Loucy (cell line): ENCODE data around the gene LRRC43.

Experiments used
- H2AFZ ChIP-seq: fragments of 200-600 bp; sonication (generic); 2 replicates; pipeline ENCODE4 v1.6.0; 2016; ENCODE audit warnings: antibody characterized with exemption, mild to moderate bottlenecking, low read length, moderate library complexity
- H3F3A ChIP-seq: fragments of 200-600 bp; 2 replicates; pipeline ENCODE4 v1.6.0; 2016; ENCODE audit warnings: antibody characterized with exemption, low read depth, mild to moderate bottlenecking
- H3K27me3 ChIP-seq: fragments of 200-600 bp; sonication (generic); 2 replicates; pipeline ENCODE4 v1.6.1; 2014; ENCODE audit warnings: low read length, mild to moderate bottlenecking; ENCODE audit not compliant: insufficient read depth, poor library complexity, severe bottlenecking
- H3K36me3 ChIP-seq: fragments of 200-600 bp; sonication (generic); 2 replicates; pipeline ENCODE4 v1.6.1; 2016; ENCODE audit warnings: low read length; ENCODE audit not compliant: insufficient read depth
- H3K4me1 ChIP-seq: fragments of 200-600 bp; sonication (generic); 2 replicates; pipeline ENCODE4 v1.5.1; 2014; ENCODE audit warnings: low read length, mild to moderate bottlenecking; ENCODE audit not compliant: insufficient read depth, poor library complexity, severe bottlenecking
- H3K4me2 ChIP-seq: fragments of 200-600 bp; sonication (generic); 2 replicates; pipeline ENCODE4 v1.6.0; 2014; ENCODE audit warnings: antibody characterized with exemption, low read length, low read depth, mild to moderate bottlenecking; ENCODE audit not compliant: poor library complexity, severe bottlenecking
- H3K4me3 ChIP-seq: fragments of 200-600 bp; sonication (generic); 2 replicates; pipeline ENCODE4 v1.5.1; 2014; ENCODE audit warnings: low read length, mild to moderate bottlenecking, mixed read lengths; ENCODE audit not compliant: poor library complexity, severe bottlenecking
- H3K79me2 ChIP-seq: fragments of 200-600 bp; sonication (generic); 2 replicates; pipeline ENCODE4 v1.6.1; 2014; ENCODE audit warnings: low read length; ENCODE audit not compliant: insufficient read depth
- H3K9ac ChIP-seq: fragments of 200-600 bp; sonication (generic); 2 replicates; pipeline ENCODE4 v1.6.0; 2014; ENCODE audit warnings: mild to moderate bottlenecking, low read depth, low read length, moderate library complexity; ENCODE audit not compliant: poor library complexity, severe bottlenecking
- H3K9me2 ChIP-seq: fragments of 200-600 bp; sonication (generic); replicated peaks from 2 replicates; pipeline ENCODE4 v1.6.1; 2016; ENCODE audit warnings: low read depth, low read length, mixed read lengths
- H3K9me3 ChIP-seq: fragments of 200-600 bp; sonication (generic); 2 replicates; pipeline ENCODE4 v1.6.1; 2014; ENCODE audit warnings: mild to moderate bottlenecking, antibody characterized with exemption, low read length, low read depth; ENCODE audit not compliant: insufficient read depth
- H4K20me1 ChIP-seq: fragments of 200-600 bp; sonication (generic); 2 replicates; pipeline ENCODE4 v1.6.0; 2014; ENCODE audit warnings: antibody characterized with exemption, low read length, mild to moderate bottlenecking; ENCODE audit not compliant: insufficient read depth, poor library complexity, severe bottlenecking
- CTCF ChIP-seq: fragments of 200-600 bp; sonication (generic); conservative IDR thresholded peaks from 2 replicates; pipeline ENCODE4 v1.5.1; 2014; ENCODE audit warnings: mild to moderate bottlenecking, antibody characterized with exemption, low read length
- EZH2phosphoT487 ChIP-seq: fragments of 200-600 bp; IDR thresholded peaks from 2 replicates; pipeline ENCODE4 v1.6.1; 2018; ENCODE audit warnings: antibody characterized with exemption, mild to moderate bottlenecking, moderate library complexity, borderline replicate concordance

Gene LRRC43

GRCh38 chr12:122144885-122145284 lies 38.0 kb upstream of the LRRC43 start:
- H3K4me3 ChIP-seq, result no peak overlapping the region
- H2AFZ ChIP-seq, result no peak overlapping the region
- no peaks in the 10 kb centered on the region for H3K4me1 ChIP-seq
- no peak overlapping the region for H3K9ac ChIP-seq
- no peaks in the 10 kb centered on the region for H3K79me2 ChIP-seq
- H3K36me3 ChIP-seq, result peaks cover 18% of the 10 kb centered on the region; the same call in 1 of the 2 replicates
- no peaks in the 10 kb centered on the region for H4K20me1 ChIP-seq
- no peaks in the 10 kb centered on the region for H3K27me3 ChIP-seq
- no peak for TF ChIP-seq CTCF
- TF ChIP-seq EZH2phosphoT487, result no peak
- no peaks in the 10 kb centered on the region for H3K9me2 ChIP-seq
- H3K4me2 ChIP-seq, result no peak overlapping the region
- H3K9me3 ChIP-seq, result no peaks in the 10 kb centered on the region
- H3F3A ChIP-seq, result no peaks in the 10 kb centered on the region

- peaks cover 18% of the 10 kb centered on the region; the same call in 1 of the 2 replicates for H3K36me3 ChIP-seq
- H3K4me1 ChIP-seq, result no peaks in the 10 kb centered on the region
- no peaks in the 10 kb centered on the region for H3K27me3 ChIP-seq
- no peak overlapping the region for H3K4me2 ChIP-seq
- TF ChIP-seq CTCF, result no peak
- TF ChIP-seq EZH2phosphoT487, result no peak
- no peaks in the 10 kb centered on the region for H4K20me1 ChIP-seq
- no peaks in the 10 kb centered on the region for H3K9me3 ChIP-seq
- no peak overlapping the region for H2AFZ ChIP-seq
- H3K79me2 ChIP-seq, result no peaks in the 10 kb centered on the region
- H3K4me3 ChIP-seq, result no peak overlapping the region
- no peaks in the 10 kb centered on the region for H3K9me2 ChIP-seq
- no peak overlapping the region for H3K9ac ChIP-seq
- H3F3A ChIP-seq, result no peaks in the 10 kb centered on the region
Observed at GRCh38 chr12:122145505-122146330, 37.2 kb upstream of the LRRC43 start.

- Histone ChIP-seq H3K9ac (no peak overlapping the region), H3F3A (no peaks in the 10 kb centered on the region), H4K20me1 (no peaks in the 10 kb centered on the region), H3K9me2 (no peaks in the 10 kb centered on the region), H3K4me2 (no peak overlapping the region), H3K79me2 (no peaks in the 10 kb centered on the region), H3K4me1 (no peaks in the 10 kb centered on the region), H3K4me3 (no peak overlapping the region), H3K9me3 (no peaks in the 10 kb centered on the region), H2AFZ (no peak overlapping the region), H3K36me3 (peaks cover 4% of the 10 kb centered on the region; the same call in 1 of the 2 replicates), H3K27me3 (no peaks in the 10 kb centered on the region)
- no peak for TF ChIP-seq EZH2phosphoT487
- no peak for TF ChIP-seq CTCF
Observed at GRCh38 chr12:122147514-122148290, 35.2 kb upstream of the LRRC43 start.
